ENCODE results near the gene ASIC4.

- TF ChIP-seq REST (IDR thresholded peaks at IDR 0.05; ENCODE audit: unreplicated experiment) (no peak), CTCF (conservative IDR thresholded peaks at IDR 0.05; ENCODE audit: low read depth in 2 of 2) (no peak), POLR2AphosphoS5 (IDR thresholded peaks at IDR 0.05; ENCODE audit: low read depth) (no peak), ZNF331 (CRISPR knock-in tag; IDR thresholded peaks at IDR 0.05; ENCODE audit: low read depth) (no peak), CREB1 (CRISPR knock-in tag; IDR thresholded peaks at IDR 0.05; ENCODE audit: low read depth) (no peak), EZH2 (IDR thresholded peaks at IDR 0.05; ENCODE audit: low read depth, unreplicated experiment) (no peak), ETS1 (IDR thresholded peaks at IDR 0.05) (no peak)
Measured at GRCh38 chr2:219524817-219525216, 10.5 kb downstream of the ASIC4 start.
